ENCODE data around the gene FRMD3. TPM values are rescaled to one million over a fixed set of nuclear protein-coding genes. Genes with fewer than 3 reads are reported as not detected.

The FRMD3 gene
- total and polyA plus RNA-seq, 8 donors = 1.0 to 3.7 (median 2.3) TPM

DNA sequence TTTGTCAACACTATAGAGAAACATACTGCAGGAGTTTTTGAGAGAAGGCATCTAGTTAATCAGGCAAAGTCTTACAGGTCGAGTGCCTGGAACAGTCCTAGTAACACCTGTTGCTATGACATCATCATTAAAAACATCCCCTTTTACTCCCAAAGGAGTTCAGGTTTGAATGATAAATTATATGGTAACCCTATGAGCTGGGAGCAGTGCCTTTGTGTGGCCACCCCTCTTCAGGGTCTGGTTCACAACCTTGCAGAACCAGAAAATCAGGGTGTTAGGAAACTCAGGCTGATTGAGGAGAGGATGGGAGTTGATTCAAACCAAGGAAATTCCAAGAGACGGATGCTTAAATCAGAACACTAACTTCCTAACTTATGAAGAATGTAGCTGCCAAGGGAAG, 296.1 kb downstream of the FRMD3 start:
- TF ChIP-seq, protein P1, sequence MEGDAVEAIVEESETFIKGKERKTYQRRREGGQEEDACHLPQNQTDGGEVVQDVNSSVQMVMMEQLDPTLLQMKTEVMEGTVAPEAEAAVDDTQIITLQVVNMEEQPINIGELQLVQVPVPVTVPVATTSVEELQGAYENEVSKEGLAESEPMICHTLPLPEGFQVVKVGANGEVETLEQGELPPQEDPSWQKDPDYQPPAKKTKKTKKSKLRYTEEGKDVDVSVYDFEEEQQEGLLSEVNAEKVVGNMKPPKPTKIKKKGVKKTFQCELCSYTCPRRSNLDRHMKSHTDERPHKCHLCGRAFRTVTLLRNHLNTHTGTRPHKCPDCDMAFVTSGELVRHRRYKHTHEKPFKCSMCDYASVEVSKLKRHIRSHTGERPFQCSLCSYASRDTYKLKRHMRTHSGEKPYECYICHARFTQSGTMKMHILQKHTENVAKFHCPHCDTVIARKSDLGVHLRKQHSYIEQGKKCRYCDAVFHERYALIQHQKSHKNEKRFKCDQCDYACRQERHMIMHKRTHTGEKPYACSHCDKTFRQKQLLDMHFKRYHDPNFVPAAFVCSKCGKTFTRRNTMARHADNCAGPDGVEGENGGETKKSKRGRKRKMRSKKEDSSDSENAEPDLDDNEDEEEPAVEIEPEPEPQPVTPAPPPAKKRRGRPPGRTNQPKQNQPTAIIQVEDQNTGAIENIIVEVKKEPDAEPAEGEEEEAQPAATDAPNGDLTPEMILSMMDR (IDR thresholded peaks at IDR 0.05) = no peak
- DNase-seq (peak in 2 of 4 donors; percentile 17 to 64), ATAC-seq (peak; percentile 75)
- Histone ChIP-seq H3K9me3 (no peaks in the 10 kb centered on the region), H3K36me3 (peaks cover 0 to 6% of the 10 kb centered on the region in 2 donors), H3K27me3 (no peaks in the 10 kb centered on the region), H3K4me3 (no peak overlapping the region), H3K4me1 (peaks cover 8 to 18% of the 10 kb centered on the region in 2 donors), H3K27ac (no peak overlapping the region)
- intact Hi-C loops (cut with DNase I) = no loop called here

DNA sequence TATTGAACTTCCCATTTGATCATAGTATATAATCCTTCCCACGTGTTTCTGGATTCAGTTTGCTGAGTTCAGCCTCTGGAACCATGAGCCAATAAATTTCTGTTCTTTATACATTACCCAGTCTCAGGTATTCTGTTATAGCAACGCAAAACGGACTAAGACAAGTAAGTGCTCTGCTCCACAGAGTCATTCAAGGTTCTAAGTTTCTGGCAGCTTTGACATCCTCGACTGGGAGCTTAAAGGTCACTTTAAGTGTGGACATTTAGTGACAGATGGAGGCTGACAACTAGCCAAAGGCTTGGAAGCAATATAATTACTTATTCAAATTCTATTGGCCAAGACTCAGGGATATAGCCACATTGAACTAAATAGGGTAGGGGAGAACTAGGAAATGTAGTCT, 297.5 kb downstream of the FRMD3 start:
- no peaks in the 10 kb centered on the region for H3K9me3 ChIP-seq
- H3K27ac ChIP-seq = no peak overlapping the region
- ATAC-seq (no peak), DNase-seq (no peak)
- H3K4me1 ChIP-seq = peaks cover 8 to 18% of the 10 kb centered on the region in 2 donors
- no peaks in the 10 kb centered on the region for H3K27me3 ChIP-seq
- TF ChIP-seq, protein P1 (IDR thresholded peaks at IDR 0.05) = no peak
- intact Hi-C loops (cut with DNase I) = no loop called here
- H3K36me3 ChIP-seq = peaks cover 0 to 6% of the 10 kb centered on the region in 2 donors
- H3K4me3 ChIP-seq = no peak overlapping the region

DNA sequence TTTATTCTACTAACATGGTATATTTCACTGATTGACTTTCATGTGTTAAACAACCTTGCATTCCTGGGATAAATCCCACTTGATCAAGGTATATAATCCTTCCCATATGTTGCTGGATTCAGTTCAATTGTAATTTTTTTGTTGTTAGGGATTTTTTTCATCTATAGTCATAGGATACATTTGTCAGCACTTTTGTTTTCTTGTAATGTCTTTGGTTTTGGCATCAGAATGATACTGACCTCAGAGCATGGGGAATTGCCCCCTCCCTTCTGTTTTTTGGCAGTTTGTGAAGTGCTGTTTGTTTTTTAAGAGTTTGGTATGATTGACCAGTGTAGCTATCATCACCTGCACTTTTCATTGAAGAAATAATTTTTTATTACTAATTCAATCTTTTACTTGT, 298.5 kb downstream of the FRMD3 start:
- no peaks in the 10 kb centered on the region for H3K27me3 ChIP-seq
- no peak overlapping the region for H3K27ac ChIP-seq
- H3K9me3 ChIP-seq = no peaks in the 10 kb centered on the region
- peaks cover 8 to 18% of the 10 kb centered on the region in 2 donors for H3K4me1 ChIP-seq
- H3K36me3 ChIP-seq = peaks cover 0 to 6% of the 10 kb centered on the region in 2 donors
- DNase-seq (no peak), ATAC-seq (no peak)
- H3K4me3 ChIP-seq = no peak overlapping the region
- intact Hi-C loops (cut with DNase I) = no loop called here
- TF ChIP-seq, protein P1 (IDR thresholded peaks at IDR 0.05) = no peak

DNA sequence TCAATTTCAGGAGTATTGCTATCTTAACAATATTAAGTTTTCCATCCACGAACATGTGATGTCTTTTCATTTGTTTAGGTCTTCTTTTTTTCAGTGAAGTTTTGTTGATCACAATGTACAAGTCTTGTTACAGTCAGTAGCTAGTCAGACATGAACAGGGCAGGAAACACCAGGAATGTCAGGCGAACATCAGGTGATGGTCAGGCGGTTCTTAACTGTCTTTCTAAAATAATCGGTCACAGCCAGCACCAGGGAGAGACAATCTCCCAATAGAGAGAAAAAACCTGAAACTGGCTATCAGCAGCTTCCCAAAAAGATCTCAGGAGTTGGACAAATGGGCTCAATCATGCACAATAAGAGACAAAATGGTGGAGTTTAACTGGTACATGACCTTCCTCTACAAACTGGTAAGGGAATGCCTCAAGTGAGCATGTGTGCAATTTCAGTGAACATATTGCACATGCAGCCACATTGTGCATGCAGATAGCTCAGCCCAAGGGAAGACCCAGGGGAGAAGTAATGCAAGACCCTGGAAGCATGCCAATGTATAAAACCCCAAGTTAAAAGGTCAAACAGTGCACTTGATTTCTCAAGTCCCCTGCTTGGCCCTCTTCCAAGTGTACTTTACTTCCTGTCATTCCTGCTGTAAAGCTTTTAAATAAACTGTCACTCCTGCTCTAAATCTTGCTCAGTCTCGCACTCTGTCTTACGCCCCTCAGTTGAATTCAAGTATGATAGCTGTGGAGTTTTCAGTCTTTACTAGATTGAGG, 299.1 kb downstream of the FRMD3 start:
- Histone ChIP-seq H3K9me3 (no peaks in the 10 kb centered on the region), H3K4me1 (peaks cover 8 to 18% of the 10 kb centered on the region in 2 donors), H3K27ac (no peak overlapping the region), H3K27me3 (no peaks in the 10 kb centered on the region), H3K36me3 (peaks cover 0 to 6% of the 10 kb centered on the region in 2 donors), H3K4me3 (no peak overlapping the region)
- ATAC-seq (peak; percentile 67), DNase-seq (no peak)
- TF ChIP-seq, protein P1 (IDR thresholded peaks at IDR 0.05) = no peak
- intact Hi-C loops (cut with DNase I) = no loop called here

DNA sequence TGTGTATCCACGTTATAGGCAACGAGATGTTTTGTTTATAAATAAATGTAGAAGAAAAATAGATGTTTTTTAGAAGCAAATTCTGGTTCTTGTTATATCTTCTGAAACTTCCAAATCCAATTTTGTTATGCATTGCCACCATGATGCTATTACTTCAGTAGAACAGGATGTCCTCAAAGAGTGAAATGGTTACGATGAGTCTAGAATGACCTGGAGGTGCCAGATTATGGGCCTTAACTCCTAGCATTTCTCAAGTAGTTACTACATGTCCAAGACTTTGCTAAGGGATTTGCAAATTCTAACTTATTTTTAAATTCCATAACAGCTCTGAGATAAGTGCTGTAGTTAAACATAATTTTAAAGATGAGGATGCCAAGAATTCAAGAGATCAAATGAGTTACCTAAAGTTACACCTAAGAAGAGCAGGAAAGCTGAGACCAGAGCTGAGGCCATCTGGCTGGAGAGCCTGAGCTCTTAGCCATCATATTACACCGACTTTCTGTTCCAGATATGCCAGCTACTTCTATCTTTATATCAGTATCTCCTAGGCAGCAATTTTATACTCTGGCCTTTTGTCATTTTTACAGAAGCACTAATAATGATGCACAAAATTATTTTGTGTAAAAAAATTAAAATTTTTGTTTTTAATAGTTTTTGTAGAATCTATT, 302.0 kb downstream of the FRMD3 start:
- intact Hi-C loops (cut with DNase I) = no loop called here
- Histone ChIP-seq H3K36me3 (no peaks in the 10 kb centered on the region), H3K9me3 (no peaks in the 10 kb centered on the region), H3K27ac (no peak overlapping the region), H3K4me1 (peaks cover 8 to 18% of the 10 kb centered on the region in 2 donors), H3K27me3 (no peaks in the 10 kb centered on the region), H3K4me3 (no peak overlapping the region)
- TF ChIP-seq, protein P1 (IDR thresholded peaks at IDR 0.05) = no peak
- ATAC-seq (no peak), DNase-seq (no peak)

All from left lung (tissue), 10 donors.